HepG2 (cell line): ENCODE results near the gene DPP6. TPM values are rescaled to one million over a fixed set of nuclear protein-coding genes. Genes with fewer than 3 reads are reported as not detected.

Experiments used
- ATAC-seq: fragments of 200-7000 bp; cut with Tn5 transposase; 3 replicates; pipeline ENCODE4 v1.9.1; 2020; ENCODE audit warnings: mild to moderate bottlenecking, moderate library complexity
- BruUV-seq: library from RNA; stranded (reverse); fragments of 400-500 nt; replicated peaks from 2 replicates; lab custom pipeline; 2021; lab: Mats Ljungman, UMichigan
- CTCF ChIA-PET: fragments of 300-600 bp; formaldehyde crosslinking; extraction: SDS; loops from one replicate; lab custom pipeline; 2021; ENCODE audit warnings: low total read pairs, inconsistent platforms, low intra/inter-chr PET ratio; lab: Yijun Ruan, JAX
- POLR2A ChIA-PET: fragments of 350-600 bp; sonication (Branson Sonifier 250); formaldehyde crosslinking; loops from one replicate; lab custom pipeline; 2020; ENCODE audit warnings: antibody characterized with exemption, inconsistent platforms; lab: Yijun Ruan, JAX
- DNase-seq: peaks from one replicate; pipeline ENCODE4 v3.0.0-alpha.2; 2015; ENCODE audit warnings: low spot score
- FAIRE-seq: peaks from 3 replicates; lab custom pipeline; 2011; peaks lifted over from hg19 to GRCh38; lab: Jason Lieb, UNC
- H2AFZ ChIP-seq: one replicate; pipeline ENCODE4 v1.6.1; 2011; ENCODE audit warnings: low read length, inconsistent platforms
- H3K27ac ChIP-seq: fragments of 300-600 bp; 3 replicates; pipeline ENCODE4 v1.8.0; 2011; ENCODE audit warnings: mixed run types, mild to moderate bottlenecking, mixed read lengths, low read length, inconsistent platforms; ENCODE audit not compliant: insufficient read depth; ENCODE audit errors: extremely low read length
- H3K27me3 ChIP-seq, 2 experiments: fragments of 200-600 bp in 1 of 2; 2 replicates in 1 of 2; 3 replicates in 1 of 2; pipeline versions ENCODE4 v1.6.0 to v1.8.0; 2011; ENCODE audit warnings: low read length in 2 of 2, mild to moderate bottlenecking in 2 of 2, moderate library complexity in 2 of 2, inconsistent platforms in 1 of 2; ENCODE audit not compliant: insufficient read depth in 2 of 2, control insufficient read depth in 1 of 2
- H3K36me3 ChIP-seq, 2 experiments: fragments of 200-600 bp in 1 of 2; replicated peaks in 1 of 2; 2 replicates in 1 of 2; 3 replicates in 1 of 2; pipeline versions ENCODE4 v1.5.1 to v1.8.0; 2011; ENCODE audit warnings: low read length in 2 of 2, inconsistent platforms in 1 of 2; ENCODE audit not compliant: insufficient read depth in 2 of 2, control insufficient read depth in 1 of 2
- H3K4me1 ChIP-seq: 2 replicates; pipeline ENCODE4 v1.5.1; 2012; ENCODE audit warnings: low read length, inconsistent platforms; ENCODE audit not compliant: insufficient read depth
- H3K4me2 ChIP-seq: 2 replicates; pipeline ENCODE4 v1.6.0; 2011; ENCODE audit warnings: low read depth, low read length, inconsistent platforms
- H3K4me3 ChIP-seq, 3 experiments: fragments of 200-600 bp in 1 of 3; sonication (generic), shearing (Covaris generic) in 1 of 3; replicated peaks in 1 of 3; 2 replicates each; pipeline ENCODE4 v1.5.1; 2011 to 2016; ENCODE audit warnings: low read length in 3 of 3, inconsistent platforms in 2 of 3, low read depth in 2 of 3, mild to moderate bottlenecking in 2 of 3, control low read depth in 1 of 3, mixed read lengths in 1 of 3; ENCODE audit not compliant: insufficient read depth in 1 of 3
- H3K79me2 ChIP-seq: one replicate; pipeline ENCODE4 v1.6.1; 2011; ENCODE audit warnings: low read length, inconsistent platforms; ENCODE audit not compliant: insufficient read depth
- H3K9ac ChIP-seq: 2 replicates; pipeline ENCODE4 v1.6.0; 2011; ENCODE audit warnings: mild to moderate bottlenecking, low read depth, low read length, inconsistent platforms; ENCODE audit not compliant: insufficient read depth
- H3K9me3 ChIP-seq: 2 replicates; pipeline ENCODE4 v1.5.1; 2012; ENCODE audit warnings: mild to moderate bottlenecking, low read length
- H4K20me1 ChIP-seq: 2 replicates; pipeline ENCODE4 v1.6.0; 2011; ENCODE audit warnings: inconsistent platforms, mild to moderate bottlenecking, low read length, moderate library complexity; ENCODE audit not compliant: insufficient read depth
- HNRNPL ChIP-seq: fragments of 200-400 bp; formaldehyde crosslinking; IDR thresholded peaks from 2 replicates; pipeline ENCODE4 v1.6.1; 2017; ENCODE audit warnings: mild to moderate bottlenecking, low read depth, low read length
- KDM6A ChIP-seq: IDR thresholded peaks from 2 replicates; pipeline ENCODE4 v1.6.1; 2016; ENCODE audit warnings: low read depth
- MAFF ChIP-seq: IDR thresholded peaks from 2 replicates; pipeline ENCODE4 v1.6.1; 2011; ENCODE audit warnings: low read depth, low read length, improper control_type of control experiment
- MAFK ChIP-seq, 2 experiments: IDR thresholded peaks in 1 of 2; conservative IDR thresholded peaks in 1 of 2; 2 replicates each; pipeline ENCODE4 v1.6.1; 2011; ENCODE audit warnings: improper control_type of control experiment in 2 of 2, low read length in 2 of 2
- RARA ChIP-seq: IDR thresholded peaks from 2 replicates; pipeline ENCODE4 v1.6.1; 2016; ENCODE audit warnings: missing genetic modification reagents, missing compliant biosample characterization
- SIN3A ChIP-seq: IDR thresholded peaks from 2 replicates; pipeline ENCODE4 v1.6.1; 2011; ENCODE audit warnings: low read depth, mild to moderate bottlenecking, control low read depth, low read length, borderline replicate concordance
- SYNCRIP ChIP-seq: fragments of 200-400 bp; formaldehyde crosslinking; IDR thresholded peaks from 2 replicates; pipeline ENCODE4 v1.6.1; 2018; ENCODE audit warnings: mild to moderate bottlenecking, low read depth, low read length; ENCODE audit not compliant: insufficient read depth
- ZBTB21 ChIP-seq: sonication (generic); formaldehyde crosslinking; IDR thresholded peaks from 2 replicates; pipeline ENCODE4 v1.4.0; 2020; ENCODE audit warnings: missing genetic modification reagents
- ZNF160 ChIP-seq: sonication (generic); formaldehyde crosslinking; IDR thresholded peaks from 2 replicates; pipeline ENCODE4 v1.8.0; 2022; ENCODE audit warnings: mild to moderate bottlenecking, inconsistent platforms, missing genetic modification reagents
- ZZZ3 ChIP-seq: sonication (generic); formaldehyde crosslinking; IDR thresholded peaks from 2 replicates; pipeline ENCODE4 v1.4.0; 2020; ENCODE audit warnings: missing genetic modification reagents, mild to moderate bottlenecking, borderline replicate concordance
- WGBS: methylation state at CpG from one replicate; pipeline ENCODE4 v1.1.6; 2017; ENCODE audit warnings: low lambda C conversion rate; 5-methylcytosine and 5-hydroxymethylcytosine counted together
- in situ Hi-C: cut with HindIII; loops from 2 replicates; pipeline ENCODE4 v1.10.0; 2017; ENCODE audit warnings: low pct_unique_long_range_greater_than_20kb; ENCODE audit not compliant: extremely low pct_ligation_motif_present
- intact Hi-C: fragments of 100-400 bp; cut with micrococcal nuclease; formaldehyde crosslinking; loops from one replicate; pipeline ENCODE4 v1.10.0; 2022; ENCODE audit not compliant: unreplicated experiment
- polyA plus RNA-seq, 8 experiments: library from polyadenylated mRNA; depleted of rRNA in 3 of 8; stranded (reverse) in 7 of 8; unstranded in 1 of 8; fragments of >200 nt; fragmentation: Illumina TruSeq in 4 of 8; extraction: Trizol in 4 of 8; gene quantifications; 2 replicates each; pipeline versions ENCODE4 v1.2.1 to v1.2.3, GENCODE V29; 2011 to 2016; ENCODE audit warnings: low read depth in 4 of 8, missing spikeins in 1 of 8, mixed read lengths in 1 of 8; ENCODE audit not compliant: insufficient read depth in 1 of 8
- total RNA-seq, 5 experiments: library from RNA; depleted of rRNA; stranded (reverse); fragments of >200 nt; fragmentation: Illumina TruSeq; extraction: Trizol; gene quantifications; 2 replicates each; pipeline ENCODE4 v1.2.3, GENCODE V29; 2016; ENCODE audit warnings: low read depth in 1 of 5
- TF ChIP-seq, protein P1 (sequence below): sonication (generic); formaldehyde crosslinking; IDR thresholded peaks from 2 replicates; pipeline ENCODE4 v1.4.0; 2020; ENCODE audit warnings: missing genetic modification reagents
- TF ChIP-seq, protein P2 (sequence below): sonication (generic); formaldehyde crosslinking; IDR thresholded peaks from 2 replicates; pipeline ENCODE4 v1.4.0; 2020; ENCODE audit warnings: missing genetic modification reagents

Gene DPP6
- total and polyA plus RNA-seq, 2 of the 13 experiments (the other 11 are each of a cell fraction or from before 2014, with no cell fraction given): not detected

DNA sequence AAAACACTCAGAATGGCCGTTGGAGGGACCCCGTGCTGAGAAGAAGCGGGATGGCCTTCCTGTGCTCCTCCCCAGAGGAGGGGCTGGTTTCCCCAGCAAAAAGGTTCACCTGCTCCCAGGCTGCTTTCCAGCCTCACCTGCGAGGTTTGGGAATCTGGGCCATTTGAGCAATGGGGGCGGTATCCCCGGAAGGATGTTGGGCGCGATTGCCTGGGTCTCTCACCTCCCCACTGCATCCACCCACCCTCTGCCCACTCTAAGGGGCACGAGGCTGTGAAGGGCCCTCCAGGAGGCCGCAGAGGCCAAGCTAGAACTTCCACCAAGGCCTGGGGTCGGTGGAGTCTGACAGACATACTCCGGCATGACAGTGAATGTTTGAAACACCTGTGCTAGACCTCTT is 803.2 kb downstream of the DPP6 start (continued):
- TF ChIP-seq, protein P1, sequence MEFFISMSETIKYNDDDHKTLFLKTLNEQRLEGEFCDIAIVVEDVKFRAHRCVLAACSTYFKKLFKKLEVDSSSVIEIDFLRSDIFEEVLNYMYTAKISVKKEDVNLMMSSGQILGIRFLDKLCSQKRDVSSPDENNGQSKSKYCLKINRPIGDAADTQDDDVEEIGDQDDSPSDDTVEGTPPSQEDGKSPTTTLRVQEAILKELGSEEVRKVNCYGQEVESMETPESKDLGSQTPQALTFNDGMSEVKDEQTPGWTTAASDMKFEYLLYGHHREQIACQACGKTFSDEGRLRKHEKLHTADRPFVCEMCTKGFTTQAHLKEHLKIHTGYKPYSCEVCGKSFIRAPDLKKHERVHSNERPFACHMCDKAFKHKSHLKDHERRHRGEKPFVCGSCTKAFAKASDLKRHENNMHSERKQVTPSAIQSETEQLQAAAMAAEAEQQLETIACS (CRISPR knock-in tag): no peak
- no peak for TF ChIP-seq HNRNPL
- no peak for TF ChIP-seq ZBTB21 (CRISPR knock-in tag)
- TF ChIP-seq KDM6A (CRISPR knock-in tag): no peak
- TF ChIP-seq RARA (CRISPR knock-in tag): no peak
- TF ChIP-seq, protein P2, sequence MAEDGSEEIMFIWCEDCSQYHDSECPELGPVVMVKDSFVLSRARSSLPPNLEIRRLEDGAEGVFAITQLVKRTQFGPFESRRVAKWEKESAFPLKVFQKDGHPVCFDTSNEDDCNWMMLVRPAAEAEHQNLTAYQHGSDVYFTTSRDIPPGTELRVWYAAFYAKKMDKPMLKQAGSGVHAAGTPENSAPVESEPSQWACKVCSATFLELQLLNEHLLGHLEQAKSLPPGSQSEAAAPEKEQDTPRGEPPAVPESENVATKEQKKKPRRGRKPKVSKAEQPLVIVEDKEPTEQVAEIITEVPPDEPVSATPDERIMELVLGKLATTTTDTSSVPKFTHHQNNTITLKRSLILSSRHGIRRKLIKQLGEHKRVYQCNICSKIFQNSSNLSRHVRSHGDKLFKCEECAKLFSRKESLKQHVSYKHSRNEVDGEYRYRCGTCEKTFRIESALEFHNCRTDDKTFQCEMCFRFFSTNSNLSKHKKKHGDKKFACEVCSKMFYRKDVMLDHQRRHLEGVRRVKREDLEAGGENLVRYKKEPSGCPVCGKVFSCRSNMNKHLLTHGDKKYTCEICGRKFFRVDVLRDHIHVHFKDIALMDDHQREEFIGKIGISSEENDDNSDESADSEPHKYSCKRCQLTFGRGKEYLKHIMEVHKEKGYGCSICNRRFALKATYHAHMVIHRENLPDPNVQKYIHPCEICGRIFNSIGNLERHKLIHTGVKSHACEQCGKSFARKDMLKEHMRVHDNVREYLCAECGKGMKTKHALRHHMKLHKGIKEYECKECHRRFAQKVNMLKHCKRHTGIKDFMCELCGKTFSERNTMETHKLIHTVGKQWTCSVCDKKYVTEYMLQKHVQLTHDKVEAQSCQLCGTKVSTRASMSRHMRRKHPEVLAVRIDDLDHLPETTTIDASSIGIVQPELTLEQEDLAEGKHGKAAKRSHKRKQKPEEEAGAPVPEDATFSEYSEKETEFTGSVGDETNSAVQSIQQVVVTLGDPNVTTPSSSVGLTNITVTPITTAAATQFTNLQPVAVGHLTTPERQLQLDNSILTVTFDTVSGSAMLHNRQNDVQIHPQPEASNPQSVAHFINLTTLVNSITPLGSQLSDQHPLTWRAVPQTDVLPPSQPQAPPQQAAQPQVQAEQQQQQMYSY (CRISPR knock-in tag): no peak
- TF ChIP-seq ZNF160 (CRISPR knock-in tag): no peak
- TF ChIP-seq SIN3A: no peak
- no peak for TF ChIP-seq SYNCRIP

DNA sequence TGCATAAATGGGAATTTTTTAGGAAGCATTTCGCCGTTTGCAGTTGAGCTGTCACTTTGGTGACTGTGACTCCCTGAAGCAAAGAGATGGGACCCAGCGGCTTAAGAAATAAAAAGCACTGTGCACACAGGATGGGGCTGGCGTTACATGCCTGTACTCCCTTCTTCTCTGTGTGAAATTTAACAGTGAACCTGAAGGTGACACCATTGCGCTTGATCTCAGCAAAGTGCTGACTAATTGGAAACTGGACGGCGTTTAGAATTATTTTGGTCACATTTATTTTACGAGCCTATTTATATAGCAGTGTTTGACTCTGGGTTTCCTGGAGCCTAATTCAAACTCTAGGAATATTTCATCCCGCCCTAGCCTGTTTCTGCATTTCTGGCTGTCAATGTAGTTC is 804.5 kb downstream of the DPP6 start:
- no peak for FAIRE-seq

More for the DNA sequence above, 804.5 kb downstream of the DPP6 start:
- H3K4me1 ChIP-seq: no peaks in the 10 kb centered on the region
- ATAC-seq: no peak
- in situ Hi-C loops: no loop called here
- H3K4me2 ChIP-seq: no peak overlapping the region
- peaks cover 4 to 38% of the 10 kb centered on the region in 2 experiments; a peak in 3 of 5 replicates for H3K27me3 ChIP-seq
- H3K27ac ChIP-seq: no peak overlapping the region
- H3K9ac ChIP-seq: no peak overlapping the region
- ChIA-PET CTCF (no interaction called here), POLR2A (no interaction called here)
- 46% methylated on average over 8 of the region's 9 CpGs for WGBS
- DNase-seq: no peak
- H3K9me3 ChIP-seq: peaks cover 6% of the 10 kb centered on the region; the same call in 1 of the 2 replicates
- TF ChIP-seq MAFK (conservative IDR thresholded peaks at IDR 0.05 in 1 of 2, IDR thresholded peaks at IDR 0.05 in 1 of 2; ENCODE audit: low read length in 2 of 2) (peak; percentile 30 to 53; a peak in 2 of 4 replicates), MAFF (0 out of 2 replicates have a peak, but pooled peaks have one; percentile 13), ZZZ3 (no peak)
- TF ChIP-seq, all 625 proteins: peak for 2
- Histone ChIP-seq H2AFZ (no peak overlapping the region), H3K79me2 (no peaks in the 10 kb centered on the region), H3K4me3 (no peak overlapping the region), H4K20me1 (no peaks in the 10 kb centered on the region; the same call in 1 of the 2 replicates), H3K36me3 (no peaks in the 10 kb centered on the region)
- intact Hi-C loops: no loop called here
- BruUV-seq: no TSS peak
